ENCODE data around the gene HECTD3. TPM values are rescaled to one million over a fixed set of nuclear protein-coding genes. Genes with fewer than 3 reads are reported as not detected.

The HECTD3 gene
- total and polyA plus RNA-seq, 9 of the 15 experiments (the other 6 are each of a cell fraction or from before 2014, with no cell fraction given), result 6.3 to 50.8 (median 18.9) TPM

GRCh38 chr1:45016767-45017166, 5.6 kb upstream of the HECTD3 start (continued):
- TF ChIP-seq SUPT5H (IDR thresholded peaks at IDR 0.05) (peak; percentile 69), POLR2AphosphoS2 (IDR thresholded peaks at IDR 0.05; ENCODE audit: low read length) (peak; percentile 24; the same call in 1 of the 2 replicates)

- FAIRE-seq (no peak), ATAC-seq (no peak), DNase-seq (ENCODE audit: extremely low read depth in 1 of 4, low spot score in 3 of 4) (peak in 1 of 4 experiments; percentile 12)
- H3K4me1 ChIP-seq (replicated peaks in 1 of 2; ENCODE audit: control insufficient read depth in 2 of 2, insufficient read depth in 2 of 2, low read length in 2 of 2), result peaks cover 31 to 37% of the 10 kb centered on the region in 2 experiments; a peak in 4 of 5 replicates
- peaks cover 31% of the 10 kb centered on the region for H3K79me2 ChIP-seq (ENCODE audit: control insufficient read depth, insufficient read depth, low read length)
- no peaks in the 10 kb centered on the region for H3K9me3 ChIP-seq (replicated peaks; ENCODE audit: control insufficient read depth, insufficient read depth, low read depth, low read length)
- POLR2A ChIA-PET, result interaction anchor here (0.6 to 8.7 kb wide), 12 partner anchors 17 to 1475 kb away, joined by 3 to 113 read pairs (median 3); partner anchors contain the start of genes PRDX1 and RNU5D-1
- H3K4me2 ChIP-seq (ENCODE audit: insufficient read depth, low read length), result no peak overlapping the region
- 79% methylated on average over 2 of the region's 2 CpGs for WGBS (ENCODE audit: insufficient coverage, low coverage, missing lambda C conversion rate)
- H3K27ac ChIP-seq (ENCODE audit: extremely low read depth, low read depth, low read length), result no peak overlapping the region
- no peaks in the 10 kb centered on the region for H3K27me3 ChIP-seq (ENCODE audit: control insufficient read depth in 2 of 2, insufficient read depth in 2 of 2, low read length in 2 of 2)
- peaks cover 3% of the 10 kb centered on the region for H3K9me1 ChIP-seq (ENCODE audit: control insufficient read depth, insufficient read depth, low read length)
- no peak overlapping the region for H3K4me3 ChIP-seq
- H2AFZ ChIP-seq (ENCODE audit: low read depth, low read length), result no peak overlapping the region
- H4K20me1 ChIP-seq (replicated peaks; ENCODE audit: control insufficient read depth, insufficient read depth, low read length), result peaks cover 13% of the 10 kb centered on the region; the same call in 1 of the 2 replicates
- no TSS peak for BruUV-seq (replicated peaks)
- CTCF ChIA-PET (ENCODE audit: low intra/inter-chr PET ratio), result interaction anchor here (0.8 to 4.6 kb wide), 3 partner anchors 284 to 554 kb away, joined by 3 to 58 read pairs (median 4); no protein-coding TSS in a partner anchor
- peaks cover 29% of the 10 kb centered on the region for H3K36me3 ChIP-seq (ENCODE audit: control insufficient read depth, insufficient read depth, low read length)
- in situ Hi-C loops (cut with MboI) (no loop called here), intact Hi-C loops (cut with micrococcal nuclease) (loop anchor here (5.0 to 10.0 kb wide), 3 partner anchors 71 to 559 kb away; partner anchors contain the start of gene ZSWIM5)
- TF ChIP-seq SMAD3 (CRISPR knock-in tag; conservative IDR thresholded peaks at IDR 0.05) (0 out of 2 replicates have a peak, but pooled peaks have one; percentile 18), ILF3 (IDR thresholded peaks at IDR 0.05; ENCODE audit: borderline replicate concordance) (peak; percentile 33; the same call in 1 of the 2 replicates), HES1 (IDR thresholded peaks at IDR 0.05; ENCODE audit: low read depth) (no peak), POLR2A (conservative IDR thresholded peaks at IDR 0.05) (peak; percentile 26), RAD21 (CRISPR knock-in tag; conservative IDR thresholded peaks at IDR 0.05 in 1 of 2, IDR thresholded peaks at IDR 0.05 in 1 of 2) (0 out of 4 replicates have a peak, but pooled peaks of 1 of the 2 experiments have one; percentile 7), POLR2AphosphoS2 (IDR thresholded peaks at IDR 0.05; ENCODE audit: low read length) (0 out of 2 replicates have a peak, but pooled peaks have one; percentile 92), PML (IDR thresholded peaks at IDR 0.05; ENCODE audit: low read length) (peak; percentile 26; the same call in 1 of the 2 replicates), MAFK (IDR thresholded peaks at IDR 0.05; ENCODE audit: low read length) (no peak), ZNF212 (CRISPR knock-in tag; IDR thresholded peaks at IDR 0.05) (peak; percentile 45; the same call in 1 of the 2 replicates), KDM5B (IDR thresholded peaks at IDR 0.05; ENCODE audit: insufficient replicate concordance, low read depth, low read length) (peak; percentile 51)
- H3K9ac ChIP-seq (ENCODE audit: insufficient read depth in 1 of 2, low read depth in 2 of 2, low read length in 2 of 2), result no peak overlapping the region
Observed at GRCh38 chr1:45016090-45016697, 5.1 kb upstream of the HECTD3 start.
